Fibroblast of lung (primary cell): ENCODE data around the gene AKNA. TPM values are rescaled to one million over a fixed set of nuclear protein-coding genes. Genes with fewer than 3 reads are reported as not detected.

Experiments used
- DNase-seq, 2 donors: peaks; one replicate each; pipeline versions ENCODE4 v3.0.0 to v3.0.0-alpha.2; 2010; ENCODE audit warnings: low read depth in 2 of 2
- H2AFZ ChIP-seq: 2 replicates; pipeline ENCODE4 v1.5.1; 2012; ENCODE audit warnings: low read length, control low read depth, inconsistent platforms
- H3K27ac ChIP-seq: 2 replicates; pipeline ENCODE4 v1.5.1; 2011; ENCODE audit warnings: low read length, control low read depth; ENCODE audit not compliant: insufficient read depth
- H3K27me3 ChIP-seq: 2 replicates; pipeline ENCODE4 v1.5.1; 2011; ENCODE audit warnings: mild to moderate bottlenecking, low read length; ENCODE audit not compliant: control insufficient read depth, insufficient read depth
- H3K36me3 ChIP-seq: 2 replicates; pipeline ENCODE4 v1.5.1; 2011; ENCODE audit warnings: low read length; ENCODE audit not compliant: control insufficient read depth, insufficient read depth
- H3K4me1 ChIP-seq: 2 replicates; pipeline ENCODE4 v1.5.1; 2011; ENCODE audit warnings: low read length; ENCODE audit not compliant: control insufficient read depth, insufficient read depth; ENCODE audit errors: extremely low read depth
- H3K4me2 ChIP-seq: 2 replicates; pipeline ENCODE4 v1.5.1; 2011; ENCODE audit warnings: low read length, control low read depth; ENCODE audit not compliant: insufficient read depth; ENCODE audit errors: extremely low read depth
- H3K4me3 ChIP-seq, 4 experiments: fragments of 200-600 bp in 1 of 4; sonication (generic) in 1 of 4; replicated peaks in 1 of 4; 2 replicates each; pipeline ENCODE4 v1.5.1; 2011 to 2016; ENCODE audit warnings: low read length in 4 of 4, low read depth in 3 of 4, mild to moderate bottlenecking in 3 of 4, control low read depth in 2 of 4, inconsistent platforms in 1 of 4, mixed read lengths in 1 of 4; ENCODE audit not compliant: insufficient read depth in 1 of 4; ENCODE audit errors: control extremely low read depth in 1 of 4
- H3K79me2 ChIP-seq: 2 replicates; pipeline ENCODE4 v1.5.1; 2012; ENCODE audit warnings: mild to moderate bottlenecking, low read length, inconsistent platforms; ENCODE audit not compliant: control insufficient read depth, insufficient read depth
- H3K9ac ChIP-seq: 2 replicates; pipeline ENCODE4 v1.5.1; 2011; ENCODE audit warnings: mild to moderate bottlenecking, low read length, control low read depth; ENCODE audit not compliant: insufficient read depth
- H3K9me3 ChIP-seq: 2 replicates; pipeline ENCODE4 v1.5.1; 2012; ENCODE audit warnings: low read depth, low read length; ENCODE audit not compliant: control insufficient read depth, insufficient read depth
- H4K20me1 ChIP-seq: 2 replicates; pipeline ENCODE4 v1.5.1; 2011; ENCODE audit warnings: low read length; ENCODE audit not compliant: control insufficient read depth, insufficient read depth; ENCODE audit errors: extremely low read depth
- EZH2 ChIP-seq: IDR thresholded peaks from 2 replicates; pipeline ENCODE4 v1.5.1; 2012; ENCODE audit warnings: low read length, control low read depth, mild to moderate bottlenecking; ENCODE audit errors: missing control alignments
- polyA plus RNA-seq, 2 donors: library from polyadenylated mRNA; depleted of rRNA in 1 of 2; stranded (reverse) in 1 of 2; unstranded in 1 of 2; fragments of >200 nt; gene quantifications; 2 replicates each; pipeline ENCODE4 v1.2.1, GENCODE V29; 2011 to 2012; ENCODE audit warnings: missing spikeins in 1 of 2
- total RNA-seq: library from RNA; depleted of rRNA; stranded (reverse); fragments of >200 nt; gene quantifications from 2 replicates; pipeline ENCODE4 v1.2.1, GENCODE V29; 2014
- TF ChIP-seq, protein P1 (sequence below), 2 donors: IDR thresholded peaks in 1 of 2; conservative IDR thresholded peaks in 1 of 2; 1 replicate in 1 of 2; 2 replicates in 1 of 2; pipeline ENCODE4 v1.5.1; 2011 to 2012; ENCODE audit warnings: low read length in 2 of 2, control low read depth in 1 of 2, inconsistent platforms in 1 of 2, low read depth in 1 of 2, mild to moderate bottlenecking in 1 of 2

AKNA gene
- total and polyA plus RNA-seq, 2 donors (not counting 1 experiment from before 2014, with no cell fraction given), result 5.6 to 19.3 TPM

DNA sequence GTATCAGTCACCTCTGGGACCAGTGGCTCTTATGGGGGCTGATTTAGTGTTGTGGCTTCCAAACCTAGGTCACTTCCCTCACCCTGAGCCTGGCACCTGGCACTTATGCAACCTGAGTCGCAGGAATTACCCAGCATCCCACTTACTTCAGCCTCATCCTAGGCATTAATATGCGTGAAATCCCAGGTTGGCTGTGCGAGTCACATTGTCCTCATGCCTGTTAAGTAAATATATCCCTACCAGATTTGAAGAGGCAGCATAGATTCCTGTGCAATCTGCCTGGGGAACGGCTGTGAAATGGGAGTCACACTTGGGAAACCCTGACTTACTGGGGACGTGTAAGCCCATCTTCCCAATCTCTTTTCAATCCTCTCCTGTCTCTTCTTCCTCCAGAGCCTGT, 42.7 kb upstream of the AKNA start:
- Histone ChIP-seq H3K4me1 (no peaks in the 10 kb centered on the region), H3K4me2 (no peak overlapping the region), H3K9ac (no peak overlapping the region), H3K27me3 (peaks cover 15% of the 10 kb centered on the region), H2AFZ (no peak overlapping the region), H3K4me3 (no peak overlapping the region), H4K20me1 (no peaks in the 10 kb centered on the region), H3K9me3 (no peaks in the 10 kb centered on the region), H3K36me3 (no peaks in the 10 kb centered on the region), H3K79me2 (no peaks in the 10 kb centered on the region), H3K27ac (no peak overlapping the region)
- TF ChIP-seq EZH2, result peak; percentile 30
- TF ChIP-seq, protein P1, sequence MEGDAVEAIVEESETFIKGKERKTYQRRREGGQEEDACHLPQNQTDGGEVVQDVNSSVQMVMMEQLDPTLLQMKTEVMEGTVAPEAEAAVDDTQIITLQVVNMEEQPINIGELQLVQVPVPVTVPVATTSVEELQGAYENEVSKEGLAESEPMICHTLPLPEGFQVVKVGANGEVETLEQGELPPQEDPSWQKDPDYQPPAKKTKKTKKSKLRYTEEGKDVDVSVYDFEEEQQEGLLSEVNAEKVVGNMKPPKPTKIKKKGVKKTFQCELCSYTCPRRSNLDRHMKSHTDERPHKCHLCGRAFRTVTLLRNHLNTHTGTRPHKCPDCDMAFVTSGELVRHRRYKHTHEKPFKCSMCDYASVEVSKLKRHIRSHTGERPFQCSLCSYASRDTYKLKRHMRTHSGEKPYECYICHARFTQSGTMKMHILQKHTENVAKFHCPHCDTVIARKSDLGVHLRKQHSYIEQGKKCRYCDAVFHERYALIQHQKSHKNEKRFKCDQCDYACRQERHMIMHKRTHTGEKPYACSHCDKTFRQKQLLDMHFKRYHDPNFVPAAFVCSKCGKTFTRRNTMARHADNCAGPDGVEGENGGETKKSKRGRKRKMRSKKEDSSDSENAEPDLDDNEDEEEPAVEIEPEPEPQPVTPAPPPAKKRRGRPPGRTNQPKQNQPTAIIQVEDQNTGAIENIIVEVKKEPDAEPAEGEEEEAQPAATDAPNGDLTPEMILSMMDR (conservative IDR thresholded peaks at IDR 0.05 in 1 of 2, IDR thresholded peaks at IDR 0.05 in 1 of 2; ENCODE audit: low read depth in 1 of 2, low read length in 2 of 2), result no peak
- peak in 1 of 2 donors; percentile 9 for DNase-seq

DNA sequence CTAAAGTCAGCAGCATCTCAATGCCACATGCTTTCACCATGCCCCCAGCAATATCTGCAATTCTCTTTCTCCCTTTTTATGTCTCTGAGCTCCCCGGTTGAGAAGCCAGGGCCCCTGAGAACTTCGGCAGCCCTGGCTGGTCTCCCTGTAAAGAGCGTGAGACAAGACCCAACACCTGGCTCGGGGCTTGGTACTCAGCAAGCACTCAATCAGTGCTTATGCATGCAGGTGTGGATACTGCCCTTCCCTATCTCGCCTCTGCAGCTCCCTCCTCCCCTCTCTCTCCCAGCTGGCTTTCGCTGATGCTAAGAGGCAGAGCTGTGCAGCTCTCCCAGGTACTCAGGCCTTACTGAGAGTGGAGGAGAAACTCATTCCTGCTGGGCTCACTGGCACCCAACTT, 41.7 kb upstream of the AKNA start:
- Histone ChIP-seq H3K9ac (no peak overlapping the region), H3K4me3 (no peak overlapping the region), H3K4me1 (no peaks in the 10 kb centered on the region), H3K36me3 (no peaks in the 10 kb centered on the region), H3K27me3 (peaks cover 12% of the 10 kb centered on the region), H3K79me2 (no peaks in the 10 kb centered on the region), H3K4me2 (no peak overlapping the region), H4K20me1 (no peaks in the 10 kb centered on the region), H2AFZ (no peak overlapping the region), H3K27ac (no peak overlapping the region), H3K9me3 (no peaks in the 10 kb centered on the region)
- DNase-seq, result no peak
- TF ChIP-seq, protein P1 (conservative IDR thresholded peaks at IDR 0.05 in 1 of 2, IDR thresholded peaks at IDR 0.05 in 1 of 2; ENCODE audit: low read depth in 1 of 2, low read length in 2 of 2), result no peak
- no peak for TF ChIP-seq EZH2

DNA sequence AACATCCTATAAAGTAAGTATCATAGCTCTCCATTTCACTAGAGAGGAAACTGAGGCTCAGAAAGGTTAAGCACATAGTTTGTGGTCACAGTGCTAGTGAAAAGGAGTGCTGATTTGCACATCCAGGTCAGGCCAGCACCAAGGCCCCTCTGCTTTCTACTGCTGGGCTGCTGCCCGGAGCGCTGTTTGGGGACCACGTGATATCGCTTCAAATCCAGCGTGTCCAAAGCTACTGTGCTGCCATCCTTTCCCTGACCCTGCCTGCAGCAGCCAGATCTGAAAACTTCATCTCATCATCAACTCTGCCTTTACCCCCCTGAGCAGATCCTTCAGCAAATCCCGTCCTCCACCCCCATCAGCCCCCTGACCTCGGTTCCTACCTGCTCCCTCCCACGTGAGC, 40.7 kb upstream of the AKNA start:
- no peaks in the 10 kb centered on the region for H3K4me1 ChIP-seq
- H4K20me1 ChIP-seq, result no peaks in the 10 kb centered on the region
- H3K27me3 ChIP-seq, result peaks cover 12% of the 10 kb centered on the region
- no peaks in the 10 kb centered on the region for H3K36me3 ChIP-seq
- H3K79me2 ChIP-seq, result no peaks in the 10 kb centered on the region
- TF ChIP-seq, protein P1 (conservative IDR thresholded peaks at IDR 0.05 in 1 of 2, IDR thresholded peaks at IDR 0.05 in 1 of 2; ENCODE audit: low read depth in 1 of 2, low read length in 2 of 2), result no peak
- no peak for TF ChIP-seq EZH2
- no peak overlapping the region for H3K4me3 ChIP-seq
- DNase-seq, result no peak
- no peak overlapping the region for H2AFZ ChIP-seq
- no peak overlapping the region for H3K4me2 ChIP-seq
- no peak overlapping the region for H3K27ac ChIP-seq
- H3K9me3 ChIP-seq, result no peaks in the 10 kb centered on the region
- no peak overlapping the region for H3K9ac ChIP-seq
